Nephron progenitor cell (in vitro differentiated cells): ENCODE data around the gene HOXB3.
A peak's percentile ranks its signal among the peaks of the same experiment; 100 is the strongest.

Experiments used
- DNase-seq: peaks from one replicate; pipeline ENCODE4 v3.0.0; 2021
- H3K27ac Mint-ChIP-seq: 2 replicates; pipeline ENCODE4 v1.8.0; 2021; ENCODE audit warnings: mild to moderate bottlenecking, moderate library complexity, mixed read lengths
- H3K27me3 Mint-ChIP-seq: 2 replicates; pipeline ENCODE4 v1.8.0; 2021; ENCODE audit warnings: mild to moderate bottlenecking, low read depth, mixed read lengths; ENCODE audit not compliant: poor library complexity
- H3K36me3 Mint-ChIP-seq: 2 replicates; pipeline ENCODE4 v1.8.0; 2021; ENCODE audit warnings: low read depth, mixed read lengths
- H3K4me1 Mint-ChIP-seq: 2 replicates; pipeline ENCODE4 v1.8.0; 2021; ENCODE audit warnings: mixed read lengths
- H3K4me3 Mint-ChIP-seq: 2 replicates; pipeline ENCODE4 v1.8.0; 2021; ENCODE audit warnings: mild to moderate bottlenecking, moderate library complexity, mixed read lengths
- H3K9me3 Mint-ChIP-seq: 2 replicates; pipeline ENCODE4 v1.8.0; 2021; ENCODE audit warnings: mild to moderate bottlenecking, moderate library complexity, mixed read lengths
- CTCF ChIP-seq: fragments of 200-600 bp; sonication (generic); IDR thresholded peaks from 2 replicates; pipeline ENCODE4 v1.5.0; 2021; ENCODE audit warnings: antibody characterized with exemption

HOXB3 gene

GRCh38 chr17:48547808-48548522, 42.1 kb downstream of the HOXB3 start:
- Mint-ChIP-seq H3K4me3 (peak overlapping the region; percentile 99), H3K36me3 (peaks cover 31% of the 10 kb centered on the region), H3K27ac (peak overlapping the region; percentile 100), H3K4me1 (peaks cover 83% of the 10 kb centered on the region), H3K27me3 (no peaks in the 10 kb centered on the region), H3K9me3 (no peaks in the 10 kb centered on the region)
- DNase-seq: no peak
- no peak for TF ChIP-seq CTCF

- TF ChIP-seq CTCF: no peak
- H3K27ac Mint-ChIP-seq: peak overlapping the region; percentile 100
- peaks cover 2% of the 10 kb centered on the region for H3K27me3 Mint-ChIP-seq
- peaks cover 38% of the 10 kb centered on the region for H3K36me3 Mint-ChIP-seq
- H3K9me3 Mint-ChIP-seq: no peaks in the 10 kb centered on the region
- H3K4me1 Mint-ChIP-seq: peaks cover 76% of the 10 kb centered on the region
- peak overlapping the region; percentile 99 for H3K4me3 Mint-ChIP-seq
- no peak for DNase-seq
These were observed 42.9 kb downstream of the HOXB3 start for GRCh38 chr17:48546924-48547807.

- peak overlapping the region; percentile 99 for H3K4me3 Mint-ChIP-seq
- no peak for TF ChIP-seq CTCF
- H3K9me3 Mint-ChIP-seq: no peaks in the 10 kb centered on the region
- DNase-seq: peak; percentile 65
- peaks cover 6% of the 10 kb centered on the region for H3K27me3 Mint-ChIP-seq
- H3K4me1 Mint-ChIP-seq: peaks cover 70% of the 10 kb centered on the region
- H3K27ac Mint-ChIP-seq: peak overlapping the region; percentile 100
- H3K36me3 Mint-ChIP-seq: peaks cover 40% of the 10 kb centered on the region
These were observed 43.7 kb downstream of the HOXB3 start for GRCh38 chr17:48546137-48546923.

GRCh38 chr17:48545539-48545938, 44.5 kb downstream of the HOXB3 start:
- Mint-ChIP-seq H3K4me3 (peak overlapping the region; percentile 99), H3K36me3 (peaks cover 45% of the 10 kb centered on the region), H3K4me1 (peaks cover 70% of the 10 kb centered on the region), H3K27ac (peak overlapping the region; percentile 100), H3K9me3 (no peaks in the 10 kb centered on the region), H3K27me3 (peaks cover 6% of the 10 kb centered on the region)
- DNase-seq: no peak
- TF ChIP-seq CTCF: no peak

GRCh38 chr17:48545022-48545375, 45.0 kb downstream of the HOXB3 start, which contains the start of gene HOXB2:
Gene HOXB2, minus strand, starts transcription at chr17:48545109. Its CDS starts 198 bp downstream, at chr17:48544911.
- DNase-seq: peak; percentile 52
- Mint-ChIP-seq H3K27ac (peak within 1 kb of the TSS; percentile 100), H3K36me3 (peaks cover 42% of the 10 kb centered on the region), H3K27me3 (peaks cover 6% of the 10 kb centered on the region), H3K4me1 (peaks cover 70% of the 10 kb centered on the region), H3K4me3 (peak within 1 kb of the TSS; percentile 99), H3K9me3 (no peaks in the 10 kb centered on the region)
- TF ChIP-seq CTCF: no peak
